GM12874 (cell line): ENCODE data around the gene DRGX.

ENCODE experiments used
- TF ChIP-seq, protein P1 (sequence below): IDR thresholded peaks from 2 replicates; pipeline ENCODE4 v1.5.1; 2011; ENCODE audit warnings: low read depth, mild to moderate bottlenecking, control low read depth, low read length, moderate library complexity; ENCODE audit not compliant: insufficient read depth

Gene DRGX

DNA sequence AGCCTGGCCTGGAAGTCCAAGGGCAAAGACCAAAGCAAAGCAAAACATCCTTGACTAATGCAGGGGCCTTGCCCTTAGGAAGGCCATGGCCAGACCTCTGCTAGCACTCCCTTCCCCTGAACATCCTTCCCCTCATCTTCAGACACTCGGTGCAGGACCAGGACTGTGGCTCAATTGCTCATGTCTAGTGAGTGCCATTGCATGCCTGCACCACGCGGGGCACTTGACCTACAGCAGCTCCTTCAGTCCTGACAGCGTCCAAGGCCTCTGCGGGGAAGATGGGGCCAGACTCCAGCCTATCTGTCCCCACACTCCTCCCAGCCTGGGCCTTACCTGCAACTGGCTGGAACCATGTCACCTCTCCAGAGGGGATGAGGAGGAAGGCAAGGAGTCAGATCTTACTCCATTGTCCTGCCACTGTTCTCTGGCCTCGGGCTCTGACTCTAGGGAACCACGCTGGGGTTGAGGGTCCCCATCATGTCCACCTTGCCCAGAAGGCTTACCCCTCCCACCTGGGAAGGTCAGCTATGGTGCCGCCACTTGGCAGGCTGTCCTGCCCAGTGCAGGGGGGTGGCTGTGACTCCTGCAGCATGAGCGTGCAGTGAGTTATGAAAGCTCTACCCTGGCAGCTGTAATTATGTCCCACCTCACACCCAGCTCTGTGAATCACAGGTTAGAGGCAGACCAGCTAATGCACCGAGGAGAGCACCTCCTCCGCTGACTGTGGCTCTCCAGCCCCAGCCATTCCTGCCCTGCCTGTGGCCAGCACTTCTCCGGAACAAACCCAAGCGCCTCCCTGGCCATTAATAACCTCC, 16.1 kb downstream of the DRGX start:
- TF ChIP-seq, protein P1, sequence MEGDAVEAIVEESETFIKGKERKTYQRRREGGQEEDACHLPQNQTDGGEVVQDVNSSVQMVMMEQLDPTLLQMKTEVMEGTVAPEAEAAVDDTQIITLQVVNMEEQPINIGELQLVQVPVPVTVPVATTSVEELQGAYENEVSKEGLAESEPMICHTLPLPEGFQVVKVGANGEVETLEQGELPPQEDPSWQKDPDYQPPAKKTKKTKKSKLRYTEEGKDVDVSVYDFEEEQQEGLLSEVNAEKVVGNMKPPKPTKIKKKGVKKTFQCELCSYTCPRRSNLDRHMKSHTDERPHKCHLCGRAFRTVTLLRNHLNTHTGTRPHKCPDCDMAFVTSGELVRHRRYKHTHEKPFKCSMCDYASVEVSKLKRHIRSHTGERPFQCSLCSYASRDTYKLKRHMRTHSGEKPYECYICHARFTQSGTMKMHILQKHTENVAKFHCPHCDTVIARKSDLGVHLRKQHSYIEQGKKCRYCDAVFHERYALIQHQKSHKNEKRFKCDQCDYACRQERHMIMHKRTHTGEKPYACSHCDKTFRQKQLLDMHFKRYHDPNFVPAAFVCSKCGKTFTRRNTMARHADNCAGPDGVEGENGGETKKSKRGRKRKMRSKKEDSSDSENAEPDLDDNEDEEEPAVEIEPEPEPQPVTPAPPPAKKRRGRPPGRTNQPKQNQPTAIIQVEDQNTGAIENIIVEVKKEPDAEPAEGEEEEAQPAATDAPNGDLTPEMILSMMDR: no peak

DNA sequence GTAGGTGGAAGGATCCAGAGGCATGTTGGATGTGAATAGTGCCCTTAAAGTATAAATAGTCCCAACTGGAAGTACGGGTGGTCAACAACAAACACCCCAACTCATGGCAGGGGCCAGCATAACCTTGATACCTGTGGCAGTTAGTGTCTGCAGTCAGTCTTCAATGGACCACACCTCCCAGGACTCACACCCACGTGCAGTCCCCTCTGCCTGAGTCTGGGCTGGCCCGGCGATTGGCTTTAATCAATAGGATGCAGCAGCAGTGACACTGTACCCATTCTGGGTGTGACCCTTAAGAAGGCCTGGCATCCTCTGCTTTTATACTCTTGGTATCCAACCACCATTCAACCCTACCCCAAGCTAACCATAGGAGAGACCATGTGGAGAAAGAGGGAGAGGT, 18.6 kb downstream of the DRGX start:
- TF ChIP-seq, protein P1: no peak

DNA sequence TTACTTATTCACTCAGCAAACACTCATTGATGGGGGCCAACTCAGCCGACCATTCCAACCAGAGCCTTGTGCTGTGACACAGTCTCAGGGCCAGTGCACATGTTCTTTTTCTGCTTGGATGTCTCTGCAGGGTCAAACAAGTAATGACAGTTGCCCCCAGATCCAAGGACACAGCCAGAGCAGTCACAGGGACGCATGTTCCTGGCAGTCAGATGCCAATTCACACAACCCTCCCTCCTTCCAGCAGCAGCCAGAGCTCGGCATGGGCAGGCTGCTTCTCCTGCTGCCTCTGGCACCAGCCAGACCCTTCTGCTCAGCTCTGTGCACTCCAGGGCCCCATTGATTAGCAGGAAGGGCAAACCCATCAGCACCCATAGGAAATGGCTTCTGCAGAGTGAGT, 20.3 kb downstream of the DRGX start:
- TF ChIP-seq, protein P1: no peak

DNA sequence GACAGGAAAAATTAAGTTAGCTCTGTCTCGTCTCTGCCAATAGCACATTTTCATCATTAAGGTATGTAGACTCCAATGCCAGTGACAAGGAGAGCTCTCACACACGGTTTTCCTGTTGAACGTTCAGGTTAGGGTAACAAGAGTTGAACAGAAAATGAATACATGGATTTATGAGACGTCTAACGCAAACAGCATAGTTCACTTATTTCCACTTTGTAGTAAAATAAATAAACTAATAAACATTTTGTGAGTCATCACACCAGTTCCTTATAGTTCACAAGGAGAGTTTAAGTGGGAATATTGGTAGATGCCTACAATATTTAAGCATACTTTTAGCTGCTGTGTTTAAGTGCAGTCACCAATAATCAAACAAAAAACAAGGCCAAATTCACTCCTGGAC, 21.1 kb downstream of the DRGX start:
- TF ChIP-seq, protein P1: no peak

DNA sequence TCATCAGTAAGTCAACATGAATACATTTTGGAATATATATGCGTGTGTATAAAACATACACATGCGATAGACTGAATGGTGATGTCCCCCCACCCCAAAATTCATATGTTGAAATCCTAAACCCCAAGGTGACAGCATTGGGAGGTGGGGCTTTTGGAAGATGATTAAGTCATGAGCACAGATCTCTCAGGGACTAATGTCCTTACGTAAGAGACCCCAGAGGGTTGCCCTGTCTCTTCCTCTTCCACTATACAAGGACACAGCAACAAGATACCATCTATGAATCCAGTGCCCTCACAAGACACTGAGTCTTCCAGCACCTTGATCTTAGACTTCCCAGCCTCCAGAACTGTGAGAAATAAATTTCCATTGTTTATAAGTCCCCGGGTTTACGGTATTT, 22.5 kb downstream of the DRGX start:
- TF ChIP-seq, protein P1: no peak

DNA sequence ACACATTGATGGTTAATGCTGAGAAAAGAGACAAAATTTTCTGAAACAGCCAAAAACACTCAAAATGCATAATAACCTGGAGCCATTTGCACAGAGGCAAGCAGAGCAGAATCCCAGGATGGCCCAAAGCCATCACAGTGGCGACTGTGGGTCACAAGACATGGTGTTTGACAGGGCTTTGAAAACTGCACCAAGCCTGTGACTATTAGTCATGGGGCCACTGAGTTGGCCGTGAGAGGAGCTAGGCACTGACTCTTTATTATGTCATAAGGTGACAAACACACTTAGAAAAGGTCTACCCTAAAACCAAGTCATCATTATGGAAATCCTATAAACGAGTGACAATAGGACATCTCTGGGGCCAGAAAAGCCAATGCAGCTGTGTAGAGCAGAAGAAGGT, 23.9 kb downstream of the DRGX start:
- TF ChIP-seq, protein P1: no peak

DNA sequence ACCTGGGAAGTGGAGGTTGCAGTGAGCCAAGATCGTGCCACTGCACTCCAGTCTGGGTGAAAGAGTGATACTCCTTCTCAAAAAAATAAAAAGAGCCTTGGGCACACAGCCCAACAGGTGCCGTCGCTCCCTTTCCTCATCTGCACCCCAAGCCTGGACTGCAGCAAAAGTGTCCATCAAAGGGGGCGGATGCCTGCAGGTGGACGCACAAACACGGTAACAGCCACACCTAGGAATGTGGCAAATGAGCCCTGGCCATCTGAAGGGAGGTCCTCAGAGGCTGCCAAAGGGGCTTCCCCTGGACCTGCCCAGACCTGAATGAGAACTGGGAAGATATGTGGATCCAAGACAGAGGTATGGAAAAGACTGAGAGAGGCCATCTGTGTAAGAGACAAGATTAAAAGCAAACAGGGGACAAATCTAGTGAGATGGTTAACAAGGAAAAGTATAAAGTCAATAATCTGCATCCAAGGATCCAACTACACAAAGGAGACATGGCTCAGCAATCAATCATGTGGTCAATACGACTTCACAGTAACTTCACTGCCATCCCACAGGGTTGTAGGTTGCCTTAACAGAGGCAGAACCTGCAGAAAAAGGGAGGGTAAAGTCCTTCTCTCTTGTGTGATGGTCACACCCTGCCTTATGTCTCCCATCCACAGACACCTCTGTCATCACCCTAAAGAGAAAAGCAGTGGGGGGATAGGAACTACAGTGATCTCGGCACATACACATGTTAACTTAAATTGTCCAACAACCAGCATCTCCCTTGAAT, 25.4 kb downstream of the DRGX start:
- TF ChIP-seq, protein P1: no peak
